IMR-90 (cell line): Measurements from ENCODE around the gene CEP63. TPM values are rescaled to one million over a fixed set of nuclear protein-coding genes. Genes with fewer than 3 reads are reported as not detected.
A peak's percentile ranks its signal among the peaks of the same experiment; 100 is the strongest.

Experiments
- ATAC-seq: fragments of 200-7000 bp; cut with Tn5 transposase; 2 replicates; pipeline ENCODE4 v1.9.1; 2020; ENCODE audit warnings: low read depth, mild to moderate bottlenecking, moderate library complexity
- BruUV-seq: library from RNA; stranded (reverse); fragments of 400-500 nt; replicated peaks from 2 replicates; lab custom pipeline; 2021; lab: Mats Ljungman, UMichigan
- CTCF ChIA-PET: fragments of 300-600 bp; formaldehyde crosslinking; extraction: SDS; loops from one replicate; lab custom pipeline; 2021; ENCODE audit warnings: antibody characterized with exemption; lab: Yijun Ruan, JAX
- POLR2A ChIA-PET: fragments of 300-600 bp; sonication (Branson Sonifier 250); formaldehyde crosslinking; loops from one replicate; lab custom pipeline; 2022; ENCODE audit warnings: antibody characterized with exemption; ENCODE audit not compliant: unreplicated experiment; lab: Charles Lee
- DNase-seq: peaks from one replicate; pipeline ENCODE4 v3.0.0; 2013
- H2AFZ ChIP-seq: replicated peaks from 2 replicates; pipeline ENCODE3; 2013; ENCODE audit warnings: low read length, mild to moderate bottlenecking; ENCODE audit not compliant: poor library complexity
- H2AK5ac ChIP-seq: 2 replicates; pipeline ENCODE4 v1.6.1; 2013; ENCODE audit warnings: low read depth, low read length, inconsistent platforms
- H2AK9ac ChIP-seq: replicated peaks from 2 replicates; pipeline ENCODE3; 2013; ENCODE audit warnings: mild to moderate bottlenecking, low read depth, low read length, moderate library complexity; ENCODE audit not compliant: poor library complexity
- H2BK120ac ChIP-seq: 2 replicates; pipeline ENCODE4 v1.6.1; 2013; ENCODE audit warnings: low read depth, low read length, inconsistent platforms
- H2BK15ac ChIP-seq: 3 replicates; pipeline ENCODE4 v1.6.1; 2013; ENCODE audit warnings: low read depth, low read length, inconsistent platforms
- H2BK20ac ChIP-seq: 2 replicates; pipeline ENCODE4 v1.6.1; 2013; ENCODE audit warnings: low read depth, mild to moderate bottlenecking, inconsistent platforms, low read length, moderate library complexity
- H2BK5ac ChIP-seq: 2 replicates; pipeline ENCODE4 v1.6.1; 2013; ENCODE audit warnings: mild to moderate bottlenecking, low read depth, low read length, inconsistent platforms; ENCODE audit not compliant: poor library complexity, severe bottlenecking
- H3K14ac ChIP-seq: replicated peaks from 2 replicates; pipeline ENCODE4 v1.6.1; 2013; ENCODE audit warnings: low read depth, low read length, inconsistent platforms
- H3K18ac ChIP-seq: 2 replicates; pipeline ENCODE4 v1.6.1; 2013; ENCODE audit warnings: low read depth, low read length, control low read depth
- H3K23ac ChIP-seq: 2 replicates; pipeline ENCODE4 v1.6.1; 2013; ENCODE audit warnings: low read depth, low read length, inconsistent platforms
- H3K27ac ChIP-seq: 2 replicates; pipeline ENCODE4 v1.5.1; 2013; ENCODE audit warnings: mild to moderate bottlenecking, control low read depth, low read length; ENCODE audit not compliant: insufficient read depth
- H3K27me3 ChIP-seq: 2 replicates; pipeline ENCODE4 v1.6.1; 2013; ENCODE audit warnings: low read length; ENCODE audit not compliant: control insufficient read depth, insufficient read depth
- H3K36me3 ChIP-seq: 2 replicates; pipeline ENCODE4 v1.6.1; 2013; ENCODE audit warnings: low read length, mixed read lengths; ENCODE audit not compliant: control insufficient read depth, insufficient read depth
- H3K4ac ChIP-seq: 2 replicates; pipeline ENCODE4 v1.6.1; 2013; ENCODE audit warnings: low read depth, low read length, inconsistent platforms
- H3K4me1 ChIP-seq: 2 replicates; pipeline ENCODE4 v1.6.1; 2013; ENCODE audit warnings: low read length, mixed read lengths; ENCODE audit not compliant: control insufficient read depth, insufficient read depth
- H3K4me2 ChIP-seq: 2 replicates; pipeline ENCODE4 v1.6.1; 2013; ENCODE audit warnings: low read depth, mild to moderate bottlenecking, control low read depth, low read length, moderate library complexity
- H3K4me3 ChIP-seq: 2 replicates; pipeline ENCODE4 v1.5.1; 2013; ENCODE audit warnings: low read depth, mild to moderate bottlenecking, control low read depth, low read length, moderate library complexity; ENCODE audit not compliant: insufficient read depth
- H3K56ac ChIP-seq: 2 replicates; pipeline ENCODE4 v1.6.1; 2013; ENCODE audit warnings: low read length, inconsistent platforms; ENCODE audit not compliant: insufficient read depth; ENCODE audit errors: extremely low read depth
- H3K79me1 ChIP-seq, 2 experiments: 2 replicates each; pipeline ENCODE4 v1.6.1; 2013; ENCODE audit warnings: low read length in 2 of 2, inconsistent platforms in 1 of 2, low read depth in 1 of 2
- H3K9ac ChIP-seq: 2 replicates; pipeline ENCODE4 v1.6.1; 2013; ENCODE audit warnings: low read depth, low read length, control low read depth
- H3K9me1 ChIP-seq: 2 replicates; pipeline ENCODE4 v1.6.1; 2013; ENCODE audit warnings: low read length, inconsistent platforms; ENCODE audit not compliant: insufficient read depth
- H3K9me3 ChIP-seq: 2 replicates; pipeline ENCODE4 v1.6.1; 2013; ENCODE audit warnings: low read length; ENCODE audit not compliant: control insufficient read depth, insufficient read depth
- H4K20me1 ChIP-seq: 2 replicates; pipeline ENCODE4 v1.6.1; 2013; ENCODE audit warnings: low read length, inconsistent platforms; ENCODE audit not compliant: insufficient read depth
- H4K5ac ChIP-seq: 2 replicates; pipeline ENCODE4 v1.6.1; 2013; ENCODE audit warnings: mild to moderate bottlenecking, low read depth, low read length, control low read depth
- H4K8ac ChIP-seq, 2 experiments: 2 replicates each; pipeline ENCODE4 v1.6.1; 2013; ENCODE audit warnings: low read depth in 2 of 2, low read length in 2 of 2, control low read depth in 1 of 2, inconsistent platforms in 1 of 2
- H4K91ac ChIP-seq: 2 replicates; pipeline ENCODE4 v1.6.1; 2013; ENCODE audit warnings: low read depth, low read length, inconsistent platforms; ENCODE audit not compliant: insufficient read depth
- BHLHE40 ChIP-seq: fragments of 150-350 bp; IDR thresholded peaks from 2 replicates; pipeline ENCODE4 v1.6.1; 2016; ENCODE audit warnings: mild to moderate bottlenecking, low read depth, low read length
- CEBPB ChIP-seq: IDR thresholded peaks from 2 replicates; pipeline ENCODE4 v1.6.1; 2012; ENCODE audit warnings: low read depth, low read length, improper control_type of control experiment
- CHD1 ChIP-seq: IDR thresholded peaks from 2 replicates; pipeline ENCODE4 v1.6.1; 2012; ENCODE audit warnings: low read depth, low read length, improper control_type of control experiment
- FOS ChIP-seq: fragments of 150-350 bp; IDR thresholded peaks from 2 replicates; pipeline ENCODE4 v1.6.1; 2016; ENCODE audit warnings: low read depth, low read length
- MAFK ChIP-seq: IDR thresholded peaks from 2 replicates; pipeline ENCODE4 v1.6.1; 2012; ENCODE audit warnings: low read depth, low read length, improper control_type of control experiment
- MAZ ChIP-seq: IDR thresholded peaks from 2 replicates; pipeline ENCODE4 v1.6.1; 2012; ENCODE audit warnings: low read depth, mild to moderate bottlenecking, low read length, improper control_type of control experiment, moderate library complexity, borderline replicate concordance
- NFE2L2 ChIP-seq: fragments of 150-350 bp; IDR thresholded peaks from 2 replicates; pipeline ENCODE4 v1.6.1; 2016; ENCODE audit warnings: low read depth, mild to moderate bottlenecking, low read length
- POLR2A ChIP-seq: IDR thresholded peaks from 2 replicates; pipeline ENCODE4 v1.6.1; 2012; ENCODE audit warnings: mild to moderate bottlenecking, low read depth, low read length
- RCOR1 ChIP-seq: IDR thresholded peaks from 2 replicates; pipeline ENCODE4 v1.6.1; 2012; ENCODE audit warnings: mild to moderate bottlenecking, low read length, improper control_type of control experiment; ENCODE audit not compliant: insufficient replicate concordance
- WGBS, 2 experiments: methylation state at CpG; one replicate each; pipeline versions ENCODE4 v1.1.5 to v1.1.7; 2013; ENCODE audit warnings: missing lambda C conversion rate in 2 of 2; ENCODE audit not compliant: insufficient read length in 1 of 2; ENCODE audit errors: extremely low coverage in 2 of 2; 5-methylcytosine and 5-hydroxymethylcytosine counted together
- dilution Hi-C: fragments of 300-500 bp; cut with HindIII; formaldehyde crosslinking; loops from one replicate; pipeline ENCODE4 v1.14.3; 2018; ENCODE audit warnings: low sequenced_read_pairs; ENCODE audit not compliant: unreplicated experiment
- in situ Hi-C: fragments of 300-500 bp; cut with MboI; formaldehyde crosslinking; loops from 3 replicates; pipeline ENCODE4 v1.14.3; 2019; ENCODE audit warnings: low sequenced_read_pairs, inconsistent platforms, mixed read lengths
- intact Hi-C: fragments of 100-400 bp; cut with micrococcal nuclease; formaldehyde crosslinking; loops from 2 replicates; pipeline ENCODE4 v1.10.0; 2022
- polyA plus RNA-seq, 3 experiments: library from polyadenylated mRNA; depleted of rRNA; stranded (reverse); fragments of >200 nt; gene quantifications; 2 replicates each; pipeline ENCODE4 v1.2.3, GENCODE V29; 2012; ENCODE audit warnings: low replicate concordance in 1 of 3
- total RNA-seq: library from RNA; depleted of rRNA; stranded (reverse); fragments of >200 nt; gene quantifications from 2 replicates; pipeline ENCODE4 v1.2.3, GENCODE V29; 2012

The CEP63 gene
- total and polyA plus RNA-seq, 2 of the 4 experiments (the other 2 are of a cell fraction), result 6.5 to 9.1 TPM

DNA sequence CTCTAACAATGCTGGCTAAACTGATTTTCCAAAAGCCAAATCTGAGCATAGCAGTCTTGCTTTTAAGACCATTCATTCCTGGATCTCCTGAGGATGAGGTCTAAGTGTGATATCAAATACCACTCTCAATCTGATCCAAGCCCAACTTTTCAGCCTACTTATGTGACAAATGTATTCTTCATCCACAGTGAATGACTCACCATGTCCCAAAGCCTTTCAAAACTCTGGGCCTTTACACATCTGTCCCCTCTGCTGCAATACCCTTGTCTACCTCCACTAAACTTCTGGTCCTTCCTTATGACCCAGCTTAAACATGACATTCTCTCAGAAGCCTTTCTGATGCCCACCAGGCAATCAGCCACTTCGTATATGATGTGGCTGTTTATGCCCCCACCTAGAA lies 4.7 kb upstream of the CEP63 start:
- Histone ChIP-seq H3K27ac (peak overlapping the region; percentile 48), H3K4me1 (peaks cover 30% of the 10 kb centered on the region)
- intact Hi-C loops, result loop anchor here (10.0 kb wide), 1 partner anchor 546 kb away; no protein-coding TSS in a partner anchor

More for the DNA sequence above, 4.7 kb upstream of the CEP63 start:
- Histone ChIP-seq H3K9me3 (no peaks in the 10 kb centered on the region), H3K23ac (peak overlapping the region; percentile 11), H3K4me2 (no peak overlapping the region; the same call in 1 of the 2 replicates), H4K20me1 (no peaks in the 10 kb centered on the region), H4K5ac (no peak overlapping the region; the same call in 1 of the 2 replicates), H3K14ac (peak overlapping the region; percentile 77), H4K91ac (peak overlapping the region; percentile 48), H3K36me3 (peaks cover 19% of the 10 kb centered on the region), H4K8ac (peak overlapping the region; percentile 15 to 52; a peak in 1 of 4 replicates), H2BK5ac (peak overlapping the region; percentile 99), H3K18ac (peak overlapping the region; percentile 54; the same call in 1 of the 2 replicates), H3K56ac (no peak overlapping the region), H3K4ac (peak overlapping the region; percentile 55), H2BK15ac (peak overlapping the region; percentile 33; the same call in 2 of the 3 replicates), H3K27me3 (no peaks in the 10 kb centered on the region), H2BK120ac (peak overlapping the region; percentile 75), H3K9ac (no peak overlapping the region), H2BK20ac (peak overlapping the region; percentile 73; the same call in 1 of the 2 replicates), H3K79me1 (peaks cover 46 to 66% of the 10 kb centered on the region in 2 experiments), H2AFZ (no peak overlapping the region), H3K4me3 (no peak overlapping the region), H2AK9ac (no peak overlapping the region), H3K9me1 (peaks cover 36% of the 10 kb centered on the region), H2AK5ac (peak overlapping the region; percentile 89)
- WGBS, 2 experiments, result no CpG with 5 or more reads among the region's 1 CpG
- BruUV-seq, result no TSS peak
- no peak for ATAC-seq
- POLR2A ChIA-PET, result interaction anchor here (1.4 kb wide), 1 partner anchor 116 kb away, joined by 3 read pairs; no protein-coding TSS in a partner anchor
- DNase-seq, result peak; percentile 59
- in situ Hi-C loops, result loop anchor here (5.0 to 25.0 kb wide), 4 partner anchors 174 to 669 kb away; partner anchors contain the start of gene SRPRB
- dilution Hi-C loops, result no loop called here
- CTCF ChIA-PET, result interaction anchor here (1.3 kb wide), 1 partner anchor 173 kb away, joined by 4 read pairs; no protein-coding TSS in a partner anchor
- peak; percentile 60 for TF ChIP-seq FOS
- TF ChIP-seq RCOR1, result no peak
- peak; percentile 92 for TF ChIP-seq CEBPB
- TF ChIP-seq MAZ, result no peak
- no peak for TF ChIP-seq BHLHE40
- TF ChIP-seq MAFK, result no peak
- TF ChIP-seq NFE2L2, result no peak
- TF ChIP-seq CHD1, result no peak
- TF ChIP-seq POLR2A, result no peak
